ENCODE measurements around the gene SLC2A9.

GRCh38 chr4:9895333-9895705, 126.0 kb downstream of the SLC2A9 start:
- TF ChIP-seq, protein P1, sequence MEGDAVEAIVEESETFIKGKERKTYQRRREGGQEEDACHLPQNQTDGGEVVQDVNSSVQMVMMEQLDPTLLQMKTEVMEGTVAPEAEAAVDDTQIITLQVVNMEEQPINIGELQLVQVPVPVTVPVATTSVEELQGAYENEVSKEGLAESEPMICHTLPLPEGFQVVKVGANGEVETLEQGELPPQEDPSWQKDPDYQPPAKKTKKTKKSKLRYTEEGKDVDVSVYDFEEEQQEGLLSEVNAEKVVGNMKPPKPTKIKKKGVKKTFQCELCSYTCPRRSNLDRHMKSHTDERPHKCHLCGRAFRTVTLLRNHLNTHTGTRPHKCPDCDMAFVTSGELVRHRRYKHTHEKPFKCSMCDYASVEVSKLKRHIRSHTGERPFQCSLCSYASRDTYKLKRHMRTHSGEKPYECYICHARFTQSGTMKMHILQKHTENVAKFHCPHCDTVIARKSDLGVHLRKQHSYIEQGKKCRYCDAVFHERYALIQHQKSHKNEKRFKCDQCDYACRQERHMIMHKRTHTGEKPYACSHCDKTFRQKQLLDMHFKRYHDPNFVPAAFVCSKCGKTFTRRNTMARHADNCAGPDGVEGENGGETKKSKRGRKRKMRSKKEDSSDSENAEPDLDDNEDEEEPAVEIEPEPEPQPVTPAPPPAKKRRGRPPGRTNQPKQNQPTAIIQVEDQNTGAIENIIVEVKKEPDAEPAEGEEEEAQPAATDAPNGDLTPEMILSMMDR (IDR thresholded peaks at IDR 0.05), result no peak
- no peak for TF ChIP-seq POLR2AphosphoS5 (IDR thresholded peaks at IDR 0.05)
